NCI-H69 (cell line): ENCODE data around the gene C10orf67.
"Not testable (repeated sequence)": the region's sequence is repeated elsewhere in the genome, so short reads cannot be mapped to it uniquely, and the experiment has no call there.

Experiments
- DNase-seq: peaks from one replicate; lab custom pipeline; 2025; lab: John Stamatoyannopoulos, UW

Gene C10orf67

GRCh38 chr10:23362069-23362830 is 17.7 kb upstream of the C10orf67 start:
- no peak for DNase-seq

DNA sequence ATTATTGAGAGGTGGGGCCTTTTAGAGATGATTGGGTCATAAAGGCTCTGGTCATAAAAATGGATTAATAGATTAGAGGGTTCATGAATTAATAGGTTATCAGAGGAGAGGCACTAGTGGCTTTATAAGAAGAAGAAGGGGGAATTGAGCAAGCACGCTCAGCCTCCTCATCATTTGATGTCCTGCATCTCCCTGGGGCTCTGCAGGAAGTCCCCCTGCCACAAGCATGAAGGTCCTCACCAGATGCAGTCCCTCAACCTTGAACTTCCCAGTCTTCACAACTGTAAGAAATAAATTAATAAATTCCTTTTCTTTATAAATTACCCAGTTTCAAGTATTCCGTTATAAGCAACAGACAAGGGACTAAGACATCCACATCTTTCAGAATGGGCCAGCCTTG is 17.1 kb upstream of the C10orf67 start:
- no peak for DNase-seq

DNA sequence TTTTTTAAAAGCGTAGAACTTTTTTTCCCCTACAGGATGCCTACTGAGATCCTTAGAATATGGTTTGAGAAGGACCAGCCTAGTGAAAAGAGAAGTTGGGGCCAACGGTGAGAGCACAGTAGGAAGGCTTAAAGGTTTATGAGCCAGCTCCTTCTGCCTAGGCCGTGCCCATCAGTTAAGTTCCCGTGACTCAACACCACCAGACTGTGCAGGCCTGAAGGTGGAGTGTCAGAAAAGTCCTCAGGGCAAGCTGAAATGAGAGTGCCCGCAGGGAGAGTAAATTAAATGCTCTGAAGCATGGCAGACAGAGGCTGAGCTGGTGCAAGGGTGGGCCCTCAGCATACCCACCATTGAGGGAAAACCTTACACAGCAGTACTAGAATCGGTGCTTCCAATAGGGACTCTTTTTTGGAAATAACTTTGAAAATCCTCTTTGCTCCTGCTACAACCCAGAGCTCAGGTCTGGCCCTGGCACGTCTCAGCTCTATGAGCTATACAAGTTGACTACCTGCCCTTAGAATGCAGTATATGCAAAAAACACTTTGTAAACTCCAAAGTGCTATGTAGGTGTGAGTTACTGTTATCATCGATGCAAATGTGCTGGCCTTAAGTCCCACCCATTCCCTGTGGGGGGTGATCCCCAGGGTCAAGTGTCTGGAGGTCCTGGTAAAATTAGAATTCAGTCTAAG is 15.2 kb upstream of the C10orf67 start:
- DNase-seq: no peak

GRCh38 chr10:23358357-23358756 is 13.8 kb upstream of the C10orf67 start:
- no peak for DNase-seq

- DNase-seq: no peak
Measured at GRCh38 chr10:23354630-23355279, 10.2 kb upstream of the C10orf67 start.

DNA sequence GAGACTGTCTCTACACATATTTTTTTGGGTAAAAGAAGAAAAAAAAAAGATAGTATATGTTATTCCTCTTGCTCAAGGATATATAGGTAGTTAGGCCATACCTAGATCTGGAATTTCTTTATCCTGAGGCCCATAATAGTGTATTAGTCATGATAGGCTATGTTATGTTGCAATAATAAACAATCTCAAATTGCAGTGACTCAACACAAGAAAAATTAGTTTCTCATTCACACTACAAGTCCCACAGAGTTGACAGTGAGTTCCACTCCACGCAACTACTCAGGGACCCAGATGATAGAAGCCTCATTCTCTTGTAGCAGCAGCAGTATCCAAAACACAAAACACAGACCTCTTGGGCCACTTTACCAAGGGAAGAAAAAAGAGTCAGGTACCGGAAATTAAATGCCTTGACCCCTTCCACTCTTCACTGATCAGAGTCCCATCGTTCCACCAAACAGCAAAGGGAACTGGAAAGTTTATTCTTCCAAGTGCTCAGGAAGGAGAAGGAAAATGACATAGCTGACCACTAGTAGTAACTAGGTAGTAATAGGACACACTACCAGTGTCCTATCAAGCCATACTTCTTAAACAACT is 7.4 kb upstream of the C10orf67 start:
- no peak for DNase-seq

DNA sequence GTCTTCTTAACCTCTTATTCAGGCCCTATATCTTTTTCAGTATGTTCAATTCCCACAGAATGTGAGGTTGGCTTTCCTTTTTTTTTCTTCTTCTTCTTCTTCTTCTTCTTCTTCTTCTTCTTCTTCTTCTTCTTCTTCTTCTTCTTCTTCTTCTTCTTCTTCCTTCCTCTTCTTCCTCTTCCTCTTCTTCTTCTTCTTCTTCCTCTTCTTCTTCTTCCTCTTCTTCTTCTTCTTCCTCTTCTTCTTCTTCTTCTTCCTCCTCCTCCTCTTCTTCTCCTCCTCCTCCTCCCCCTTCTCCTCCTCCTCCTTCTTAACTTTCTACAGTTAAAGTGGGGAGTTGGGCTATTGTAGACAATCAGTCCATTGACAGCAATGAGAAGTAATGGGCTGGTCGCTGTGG is 6.1 kb upstream of the C10orf67 start:
- DNase-seq: not testable (repeated sequence)

- DNase-seq: no peak
Measured at GRCh38 chr10:23345861-23346260, 1.3 kb upstream of the C10orf67 start.

- peak; percentile 59 for DNase-seq
Measured at GRCh38 chr10:23343591-23344240, 881 bp downstream of the C10orf67 start.

- DNase-seq: no peak
Measured at GRCh38 chr10:23342213-23342884, 2.2 kb downstream of the C10orf67 start.

DNA sequence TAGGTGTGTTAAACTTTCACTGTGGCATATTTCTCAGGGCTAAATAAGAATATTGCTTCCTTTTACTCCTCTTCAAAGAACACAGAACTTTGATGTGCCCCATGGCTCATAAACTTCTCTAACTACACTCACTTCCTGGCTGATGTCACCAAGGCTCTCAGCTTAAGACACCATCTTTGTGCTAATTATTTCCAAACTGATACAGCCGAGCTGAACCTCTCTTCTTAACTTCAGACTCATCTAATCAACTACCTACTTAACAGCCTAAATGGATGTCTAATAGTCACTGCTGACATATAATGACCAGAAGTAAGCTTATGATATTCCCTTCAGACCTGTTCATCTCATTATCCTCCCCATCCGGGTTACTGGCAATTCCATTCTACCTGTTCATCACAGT is 3.6 kb downstream of the C10orf67 start:
- DNase-seq: no peak

- no peak for DNase-seq
Measured at GRCh38 chr10:23340354-23340753, 4.2 kb downstream of the C10orf67 start.

- DNase-seq: no peak
Measured at GRCh38 chr10:23338886-23339285, 5.7 kb downstream of the C10orf67 start.

DNA sequence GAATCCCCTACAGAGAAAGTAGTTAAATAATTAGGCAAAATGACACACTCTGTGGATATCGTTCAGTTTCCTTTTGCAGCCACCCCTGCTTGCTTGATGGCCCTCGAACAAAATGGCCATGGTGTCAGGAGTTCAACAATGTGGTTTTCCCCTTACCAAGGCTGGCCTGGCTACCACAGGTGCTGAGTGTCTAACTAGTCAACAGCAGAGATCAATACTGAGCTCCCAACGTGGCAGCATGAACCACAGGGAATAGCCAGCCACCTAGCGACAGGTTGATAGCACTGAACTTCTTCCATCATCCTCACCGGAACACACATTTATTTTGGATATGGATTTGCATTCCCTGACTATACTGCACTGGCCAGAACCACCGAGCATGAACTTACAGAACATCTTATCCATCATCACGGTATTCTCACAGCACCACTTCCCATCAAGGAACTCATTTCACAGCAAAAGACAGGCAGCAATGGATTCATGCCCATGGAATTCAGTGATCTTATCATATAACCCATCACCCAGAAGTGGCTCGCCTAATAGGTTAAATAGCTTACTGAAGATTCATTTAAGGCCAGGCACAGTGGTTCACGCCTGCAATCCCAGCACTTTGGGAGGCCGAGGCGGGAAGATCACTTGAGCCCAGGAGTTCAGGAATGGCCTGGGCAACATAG is 6.3 kb downstream of the C10orf67 start:
- no peak for DNase-seq

DNA sequence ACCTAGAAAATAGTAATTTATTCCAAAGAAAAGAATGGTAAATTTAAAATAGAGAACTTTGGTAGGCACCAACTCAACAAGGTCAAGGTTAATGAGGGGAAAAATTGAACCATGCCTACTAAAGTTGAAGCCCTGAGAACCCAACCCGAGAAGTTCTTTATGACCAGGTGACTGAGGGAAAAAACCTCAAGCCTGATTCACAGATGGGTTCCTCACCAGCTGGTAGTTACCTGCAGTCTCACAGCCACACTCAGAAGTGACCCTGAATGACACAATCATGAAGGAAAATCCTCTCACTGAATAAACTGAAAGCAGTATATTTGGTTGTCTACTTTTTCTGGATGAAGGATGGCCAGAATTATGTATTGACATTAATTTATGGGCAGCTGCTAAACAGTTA is 7.0 kb downstream of the C10orf67 start:
- no peak for DNase-seq

- DNase-seq: no peak
Measured at GRCh38 chr10:23331567-23332301, 12.9 kb downstream of the C10orf67 start.

DNA sequence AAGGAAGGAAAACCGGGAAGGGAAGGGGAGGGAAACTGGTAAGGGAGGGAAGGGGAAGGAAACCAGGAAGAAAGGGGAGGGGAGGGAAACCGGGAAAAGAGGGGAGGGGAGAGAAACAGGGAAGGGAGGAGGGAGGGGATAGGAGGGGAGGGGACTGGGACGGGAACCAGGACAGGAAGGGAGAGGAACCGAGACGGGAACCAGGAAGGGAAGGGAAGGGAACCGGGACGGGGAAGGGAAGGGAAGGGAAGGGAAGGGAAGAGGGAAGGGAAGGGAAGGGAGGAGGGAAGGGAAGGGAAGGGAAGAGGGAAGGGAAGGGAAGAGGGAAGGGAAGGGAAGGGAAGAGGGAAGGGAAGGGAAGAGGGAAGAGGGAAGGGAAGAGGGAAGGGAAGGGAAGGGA is 13.6 kb downstream of the C10orf67 start:
- DNase-seq: no peak

GRCh38 chr10:23326544-23327307 is 17.9 kb downstream of the C10orf67 start:
- no peak for DNase-seq

DNA sequence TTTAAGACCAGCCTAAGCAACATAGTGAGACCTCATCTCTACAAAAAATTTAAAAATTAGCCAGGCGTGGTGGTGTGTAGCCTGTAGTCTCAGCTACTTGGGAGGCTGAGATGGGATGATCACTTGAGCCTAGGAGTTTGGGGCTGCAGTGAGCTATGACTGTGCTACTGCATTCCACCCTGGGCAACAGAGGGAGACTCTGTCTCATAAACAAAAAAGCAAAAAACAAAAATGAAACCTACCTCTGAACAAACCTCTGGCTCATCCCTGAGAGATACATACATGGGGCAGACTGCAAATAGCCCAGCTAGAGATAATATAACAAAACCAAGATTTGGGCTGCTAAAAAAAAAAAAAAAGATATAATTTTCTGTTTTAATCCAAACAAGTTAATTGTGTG is 19.5 kb downstream of the C10orf67 start:
- no peak for DNase-seq

DNA sequence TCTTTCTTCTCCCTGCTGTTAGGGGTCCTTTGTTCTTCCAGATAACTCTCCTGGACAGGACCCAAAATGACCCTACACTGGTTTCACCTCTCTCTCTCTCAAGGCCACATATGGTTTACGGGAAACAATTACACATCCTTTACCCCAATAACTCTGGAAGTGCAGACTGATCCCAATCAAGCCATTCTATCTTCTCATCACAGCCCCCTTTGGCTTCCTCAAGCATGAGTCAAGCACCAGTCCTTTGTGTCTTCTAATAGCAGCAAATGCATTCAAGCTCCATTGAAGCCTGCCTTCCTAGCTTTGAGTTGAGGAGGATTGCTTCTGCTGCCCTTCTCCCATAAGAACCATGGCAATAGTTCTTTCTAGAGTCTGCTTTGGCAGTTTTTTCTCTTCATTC is 20.2 kb downstream of the C10orf67 start:
- no peak for DNase-seq
